ENCODE results near the gene HMGB2. TPM values are rescaled to one million over a fixed set of nuclear protein-coding genes. Genes with fewer than 3 reads are reported as not detected.

The HMGB2 gene
- total RNA-seq, 1 experiment from 2014 or later, result 278 TPM

- Mint-ChIP-seq H3K27ac (peak overlapping the region; percentile 91 to 98 (median 98); a peak in 6 of 7 replicates), H3K27me3 (ENCODE audit: low read depth) (no peaks in the 10 kb centered on the region), H3K4me3 (peak overlapping the region; percentile 99 to 100), H3K36me3 (ENCODE audit: insufficient read depth in 1 of 3, low read depth in 3 of 3) (peaks cover 7 to 9% (median 8%) of the 10 kb centered on the region in 3 experiments), H3K9me3 (no peaks in the 10 kb centered on the region), H3K4me1 (peaks cover 16 to 21% of the 10 kb centered on the region in 2 experiments; a peak in 3 of 4 replicates)
- Histone ChIP-seq H3K79me2 (ENCODE audit: insufficient read depth, low read length) (no peaks in the 10 kb centered on the region), H3K79me1 (ENCODE audit: insufficient read depth, low read depth, low read length, poor library complexity, severe bottlenecking) (no peaks in the 10 kb centered on the region), H3K4ac (ENCODE audit: low read depth, low read length) (no peak overlapping the region), H3K9ac (ENCODE audit: extremely low read depth, insufficient read length, low read length) (peak overlapping the region; percentile 85), H2BK12ac (ENCODE audit: insufficient read length, low read depth, low read length) (no peak overlapping the region), H4K91ac (ENCODE audit: insufficient read length, low read depth, low read length) (no peak overlapping the region), H3K9me3 (ENCODE audit: control insufficient read depth, low read depth, low read length) (no peaks in the 10 kb centered on the region), H3K4me2 (ENCODE audit: insufficient read depth, insufficient read length, low read length) (peak overlapping the region; percentile 93), H4K20me1 (ENCODE audit: control insufficient read depth, insufficient read depth, insufficient read length) (no peaks in the 10 kb centered on the region), H2AFZ (ENCODE audit: low read length) (peak overlapping the region; percentile 89), H3K18ac (ENCODE audit: insufficient read length, low read depth, low read length) (no peak overlapping the region), H3K56ac (ENCODE audit: insufficient read length, low read depth, low read length) (no peak overlapping the region), H3K27ac (ENCODE audit: insufficient read length, low read depth, low read length) (peak overlapping the region; percentile 43), H3K4me1 (ENCODE audit: insufficient read depth, low read length) (no peaks in the 10 kb centered on the region), H2BK15ac (ENCODE audit: low read depth, low read length) (no peak overlapping the region), H2AK5ac (ENCODE audit: insufficient read length, low read length) (no peak overlapping the region), H3K23me2 (ENCODE audit: insufficient read length, low read depth, low read length, poor library complexity, severe bottlenecking) (peaks cover 5% of the 10 kb centered on the region), H2BK20ac (ENCODE audit: low read depth, low read length, poor library complexity, severe bottlenecking) (no peak overlapping the region), H4K8ac (replicated peaks; ENCODE audit: insufficient read length, low read depth, low read length) (no peak overlapping the region), H2BK120ac (ENCODE audit: low read depth, low read length, poor library complexity, severe bottlenecking) (no peak overlapping the region), H4K5ac (ENCODE audit: insufficient read length, low read depth, low read length) (no peak overlapping the region), H3T11ph (ENCODE audit: low read length) (no peak overlapping the region), H3K23ac (ENCODE audit: insufficient read length, low read depth, low read length) (no peak overlapping the region), H3K27me3 (ENCODE audit: insufficient read depth, low read length) (no peaks in the 10 kb centered on the region), H3K14ac (ENCODE audit: insufficient read depth, low read length) (no peak overlapping the region), H2BK5ac (ENCODE audit: insufficient read length, low read length) (no peak overlapping the region)
- TF ChIP-seq CTCF (conservative IDR thresholded peaks at IDR 0.05), result no peak
- DNase-seq, result no peak
- no CpG with 5 or more reads among the region's 14 CpGs for WGBS (ENCODE audit: extremely low coverage, insufficient read length, low lambda C conversion rate)
Measured at GRCh38 chr4:173370130-173370476, 35.9 kb upstream of the HMGB2 start.

Data from H9 (cell line).